Thymus (tissue), 11 donors: ENCODE data around the gene CTNNA1. TPM values are rescaled to one million over a fixed set of nuclear protein-coding genes. Genes with fewer than 3 reads are reported as not detected.

Experiments used
- DNase-seq, 9 donors: peaks; one replicate each; pipeline ENCODE4 v3.0.0-alpha.2; 2013; ENCODE audit warnings: low spot score in 9 of 9, low read depth in 6 of 9, missing footprints in 1 of 9
- H3K27ac ChIP-seq, 2 donors: one replicate each; pipeline ENCODE4 v1.5.1; 2013; ENCODE audit warnings: control low read depth in 1 of 2, low read depth in 1 of 2, low read length in 1 of 2, mild to moderate bottlenecking in 1 of 2, moderate library complexity in 1 of 2
- H3K27me3 ChIP-seq, 2 donors: one replicate each; pipeline ENCODE4 v1.5.1; 2013; ENCODE audit warnings: low read length in 1 of 2; ENCODE audit not compliant: control insufficient read depth in 2 of 2, insufficient read depth in 1 of 2
- H3K36me3 ChIP-seq, 2 donors: one replicate each; pipeline ENCODE4 v1.5.1; 2013; ENCODE audit warnings: low read length in 1 of 2, mild to moderate bottlenecking in 1 of 2, moderate library complexity in 1 of 2; ENCODE audit not compliant: control insufficient read depth in 2 of 2, insufficient read depth in 2 of 2
- H3K4me1 ChIP-seq, 2 donors: one replicate each; pipeline ENCODE4 v1.5.1; 2013; ENCODE audit warnings: low read length in 2 of 2; ENCODE audit not compliant: control insufficient read depth in 2 of 2, insufficient read depth in 2 of 2
- H3K4me3 ChIP-seq, 2 donors: one replicate each; pipeline ENCODE4 v1.5.1; 2013; ENCODE audit warnings: low read length in 2 of 2, control low read depth in 1 of 2, mild to moderate bottlenecking in 1 of 2
- H3K9me3 ChIP-seq, 2 donors: one replicate each; pipeline ENCODE4 v1.5.1; 2013; ENCODE audit warnings: low read length in 1 of 2, mild to moderate bottlenecking in 1 of 2; ENCODE audit not compliant: control insufficient read depth in 2 of 2, insufficient read depth in 1 of 2
- WGBS: extraction: QIAGEN DNeasy Blood & Tissue Kit; methylation state at CpG from one replicate; pipeline ENCODE4 v1.1.7; 2013; 5-methylcytosine and 5-hydroxymethylcytosine counted together
- polyA plus RNA-seq: library from polyadenylated mRNA; stranded (reverse); fragments of 200-250 nt; gene quantifications from one replicate; pipeline ENCODE4 v1.2.3, GENCODE V29; 2013
- total RNA-seq: library from RNA; stranded (reverse); fragments of 120-200 nt; gene quantifications from one replicate; pipeline ENCODE4 v1.2.4, GENCODE V29; 2013
- donor health status: healthy.

The CTNNA1 gene
- total and polyA plus RNA-seq, 2 donors: 53.4 to 67.1 TPM

GRCh38 chr5:138732466-138732865 is 20.8 kb upstream of the CTNNA1 start:
- H3K36me3 ChIP-seq: no peaks in the 10 kb centered on the region
- no peaks in the 10 kb centered on the region for H3K27me3 ChIP-seq
- H3K9me3 ChIP-seq: no peaks in the 10 kb centered on the region
- 85% methylated on average over 2 of the region's 2 CpGs for WGBS
- no peak overlapping the region for H3K27ac ChIP-seq
- DNase-seq: no peak
- peaks cover 0 to 2% of the 10 kb centered on the region in 2 donors for H3K4me1 ChIP-seq
- no peak overlapping the region for H3K4me3 ChIP-seq

- no peak overlapping the region for H3K27ac ChIP-seq
- no peak overlapping the region for H3K4me3 ChIP-seq
- no peaks in the 10 kb centered on the region for H3K4me1 ChIP-seq
- H3K9me3 ChIP-seq: no peaks in the 10 kb centered on the region
- no peaks in the 10 kb centered on the region for H3K36me3 ChIP-seq
- H3K27me3 ChIP-seq: no peaks in the 10 kb centered on the region
- DNase-seq: no peak
- WGBS: 95% methylated on average over 4 of the region's 4 CpGs
Measured at GRCh38 chr5:138732933-138733332, 20.3 kb upstream of the CTNNA1 start.

DNA sequence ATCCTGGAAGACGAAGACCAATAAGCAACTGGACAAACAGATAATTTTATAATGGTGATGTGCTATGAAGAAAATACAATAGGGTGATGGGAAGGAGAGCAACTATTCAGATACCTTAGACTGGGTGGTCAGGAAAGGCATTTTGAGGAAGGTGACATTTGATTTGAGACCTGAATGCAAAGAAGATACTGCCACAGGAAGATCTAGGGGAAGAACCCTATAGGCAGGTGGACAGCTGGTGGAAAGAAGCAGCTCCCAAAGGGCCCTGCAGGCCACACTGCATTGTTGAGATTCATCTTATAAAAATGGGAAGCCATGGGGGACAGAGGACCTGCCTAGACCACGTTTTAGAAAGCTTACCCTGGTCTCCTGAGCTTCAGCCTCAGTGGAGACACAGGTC is 19.7 kb upstream of the CTNNA1 start:
- H3K4me1 ChIP-seq: no peaks in the 10 kb centered on the region
- H3K27ac ChIP-seq: no peak overlapping the region
- no peaks in the 10 kb centered on the region for H3K36me3 ChIP-seq
- DNase-seq: no peak
- 81% methylated on average over 2 of the region's 2 CpGs for WGBS
- no peak overlapping the region for H3K4me3 ChIP-seq
- H3K27me3 ChIP-seq: no peaks in the 10 kb centered on the region
- no peaks in the 10 kb centered on the region for H3K9me3 ChIP-seq

GRCh38 chr5:138736293-138736692 is 16.9 kb upstream of the CTNNA1 start:
- H3K4me3 ChIP-seq: no peak overlapping the region
- 97% methylated on average over 5 of the region's 5 CpGs for WGBS

DNA sequence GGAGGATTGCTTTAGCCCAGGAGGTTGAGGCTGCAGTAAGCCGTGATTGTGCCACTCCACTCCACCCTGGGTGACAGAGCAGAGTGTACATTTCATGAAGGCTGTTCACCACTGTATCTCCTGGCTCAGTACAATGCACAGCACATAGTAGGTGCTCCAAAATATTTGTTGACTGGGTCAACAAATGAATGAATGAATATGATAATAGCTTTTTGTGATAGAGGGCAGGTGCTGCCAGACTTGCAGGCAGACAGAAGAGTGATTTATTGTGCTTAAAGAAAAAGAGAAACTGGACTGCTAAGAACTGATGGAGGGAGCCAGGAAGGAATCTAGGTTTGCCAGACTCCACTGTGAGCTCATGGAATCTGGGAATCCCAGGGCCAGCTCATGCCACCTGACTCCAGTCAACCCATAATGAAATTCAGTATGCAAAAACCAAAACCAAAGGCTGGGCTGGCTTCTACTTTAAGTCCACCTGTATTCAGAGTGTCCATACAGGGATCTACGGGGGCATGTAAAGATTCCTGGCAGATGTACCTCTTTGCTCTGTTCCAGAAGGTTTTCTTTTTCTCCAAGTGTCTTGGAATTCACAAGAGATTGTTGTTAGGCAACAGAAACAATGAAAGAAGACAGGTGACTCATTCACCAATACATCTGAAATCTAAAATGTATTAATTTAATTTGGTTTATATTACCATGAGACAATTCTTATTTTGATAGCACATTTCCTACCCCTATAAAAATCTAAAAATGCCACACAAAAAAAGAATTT is 15.5 kb upstream of the CTNNA1 start:
- no peaks in the 10 kb centered on the region for H3K36me3 ChIP-seq
- H3K9me3 ChIP-seq: no peaks in the 10 kb centered on the region
- H3K4me1 ChIP-seq: peaks cover 0 to 2% of the 10 kb centered on the region in 2 donors
- H3K27me3 ChIP-seq: no peaks in the 10 kb centered on the region
- WGBS: 95% methylated on average over 2 of the region's 2 CpGs
- H3K4me3 ChIP-seq: no peak overlapping the region
- no peak for DNase-seq
- H3K27ac ChIP-seq: no peak overlapping the region

More at GRCh38 chr5:138736293-138736692, 16.9 kb upstream of the CTNNA1 start:
- no peaks in the 10 kb centered on the region for H3K4me1 ChIP-seq
- no peaks in the 10 kb centered on the region for H3K36me3 ChIP-seq
- H3K9me3 ChIP-seq: no peaks in the 10 kb centered on the region
- no peak overlapping the region for H3K27ac ChIP-seq
- H3K27me3 ChIP-seq: no peaks in the 10 kb centered on the region
- no peak for DNase-seq

GRCh38 chr5:138738399-138738798 is 14.8 kb upstream of the CTNNA1 start:
- H3K4me1 ChIP-seq: peaks cover 0 to 2% of the 10 kb centered on the region in 2 donors
- H3K36me3 ChIP-seq: no peaks in the 10 kb centered on the region
- no peak for DNase-seq
- no peaks in the 10 kb centered on the region for H3K9me3 ChIP-seq
- H3K27ac ChIP-seq: no peak overlapping the region
- no peak overlapping the region for H3K4me3 ChIP-seq
- H3K27me3 ChIP-seq: no peaks in the 10 kb centered on the region
- WGBS: 90% methylated on average over 4 of the region's 4 CpGs

GRCh38 chr5:138739938-138740337 is 13.3 kb upstream of the CTNNA1 start:
- no peak overlapping the region for H3K27ac ChIP-seq
- H3K27me3 ChIP-seq: no peaks in the 10 kb centered on the region
- WGBS: 98% methylated on average over 1 of the region's 1 CpG
- no peaks in the 10 kb centered on the region for H3K36me3 ChIP-seq
- H3K4me3 ChIP-seq: no peak overlapping the region
- peaks cover 0 to 2% of the 10 kb centered on the region in 2 donors for H3K4me1 ChIP-seq
- no peaks in the 10 kb centered on the region for H3K9me3 ChIP-seq
- DNase-seq: no peak

- no peak for DNase-seq
- H3K36me3 ChIP-seq: no peaks in the 10 kb centered on the region
- H3K4me3 ChIP-seq: no peak overlapping the region
- H3K4me1 ChIP-seq: peaks cover 0 to 2% of the 10 kb centered on the region in 2 donors
- peaks cover 0 to 1% of the 10 kb centered on the region in 2 donors for H3K27me3 ChIP-seq
- H3K9me3 ChIP-seq: no peaks in the 10 kb centered on the region
- 96% methylated on average over 4 of the region's 4 CpGs for WGBS
- H3K27ac ChIP-seq: no peak overlapping the region
Measured at GRCh38 chr5:138743484-138743883, 9.7 kb upstream of the CTNNA1 start.

- no peaks in the 10 kb centered on the region for H3K36me3 ChIP-seq
- no peak for DNase-seq
- H3K4me3 ChIP-seq: no peak overlapping the region
- no peak overlapping the region for H3K27ac ChIP-seq
- no peaks in the 10 kb centered on the region for H3K9me3 ChIP-seq
- H3K4me1 ChIP-seq: peaks cover 0 to 2% of the 10 kb centered on the region in 2 donors
- WGBS: 97% methylated on average over 6 of the region's 6 CpGs
- peaks cover 0 to 8% of the 10 kb centered on the region in 2 donors for H3K27me3 ChIP-seq
Measured at GRCh38 chr5:138745268-138745667, 8.0 kb upstream of the CTNNA1 start.
